ENCODE measurements around the gene DNM2.

DNA sequence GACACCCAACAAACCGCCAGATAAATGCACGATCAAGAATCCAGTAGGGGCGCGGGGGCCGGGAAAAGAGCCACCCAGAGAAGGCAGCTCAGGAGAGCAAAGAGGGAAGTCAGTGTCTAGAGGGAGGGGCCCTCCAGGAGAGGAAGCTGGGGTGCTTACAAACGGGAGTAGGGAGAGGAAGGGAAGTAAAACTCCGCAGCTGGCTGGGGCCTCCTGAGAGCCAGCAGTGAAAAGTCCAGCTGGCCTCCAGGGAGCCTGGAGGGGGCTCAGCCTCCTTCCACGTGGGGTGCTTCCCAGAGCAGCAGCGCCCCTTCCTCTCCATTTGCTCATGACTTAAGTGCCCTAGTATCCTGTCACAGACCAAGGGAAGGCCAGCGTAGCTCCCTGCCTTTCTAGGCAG, 66.4 kb downstream of the DNM2 start:
- TF ChIP-seq EP300 (IDR thresholded peaks at IDR 0.05; ENCODE audit: low read depth) = no peak
- no peak for TF ChIP-seq CTCF (IDR thresholded peaks at IDR 0.05)
- no peak for TF ChIP-seq POLR2A (IDR thresholded peaks at IDR 0.05)
